Uterus (tissue), 2 donors: ENCODE data around the gene CYCS.

Source experiments
- POLR2A ChIP-seq, 2 donors: fragments of 450-650 bp; IDR thresholded peaks; one replicate each; pipeline ENCODE4 v1.6.1; 2016; ENCODE audit warnings: antibody characterized with exemption in 2 of 2, mild to moderate bottlenecking in 1 of 2, moderate library complexity in 1 of 2
- TF ChIP-seq, protein P1 (sequence below), 4 experiments: fragments of 200-600 bp in 2 of 4; fragments of 450-650 bp in 2 of 4; sonication (generic) in 2 of 4; IDR thresholded peaks; one replicate each; pipeline ENCODE4 v1.5.1; 2016 to 2019; ENCODE audit warnings: antibody characterized with exemption in 4 of 4, mild to moderate bottlenecking in 2 of 4, moderate library complexity in 1 of 4

DNA sequence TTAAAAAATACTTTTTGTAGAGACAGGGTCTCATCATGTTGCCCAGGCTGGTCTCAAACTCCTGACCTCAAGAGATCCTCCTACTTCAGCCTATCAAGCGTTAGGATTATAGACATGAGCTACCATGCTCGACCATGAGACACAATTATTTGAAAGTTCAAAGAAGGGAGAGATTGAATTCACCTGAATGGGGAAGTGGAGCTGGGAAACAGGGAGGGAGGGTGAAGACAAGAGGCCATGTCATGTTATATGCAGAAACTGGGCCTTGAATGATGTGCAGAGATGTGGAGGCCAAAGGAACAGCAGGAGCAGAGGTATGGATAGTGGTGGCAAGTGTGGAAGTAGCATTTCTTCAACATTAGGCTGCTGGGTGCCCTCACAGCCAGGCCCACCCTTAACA, 18.7 kb upstream of the CYCS start:
- TF ChIP-seq POLR2A (IDR thresholded peaks at IDR 0.05): no peak
- TF ChIP-seq, protein P1, sequence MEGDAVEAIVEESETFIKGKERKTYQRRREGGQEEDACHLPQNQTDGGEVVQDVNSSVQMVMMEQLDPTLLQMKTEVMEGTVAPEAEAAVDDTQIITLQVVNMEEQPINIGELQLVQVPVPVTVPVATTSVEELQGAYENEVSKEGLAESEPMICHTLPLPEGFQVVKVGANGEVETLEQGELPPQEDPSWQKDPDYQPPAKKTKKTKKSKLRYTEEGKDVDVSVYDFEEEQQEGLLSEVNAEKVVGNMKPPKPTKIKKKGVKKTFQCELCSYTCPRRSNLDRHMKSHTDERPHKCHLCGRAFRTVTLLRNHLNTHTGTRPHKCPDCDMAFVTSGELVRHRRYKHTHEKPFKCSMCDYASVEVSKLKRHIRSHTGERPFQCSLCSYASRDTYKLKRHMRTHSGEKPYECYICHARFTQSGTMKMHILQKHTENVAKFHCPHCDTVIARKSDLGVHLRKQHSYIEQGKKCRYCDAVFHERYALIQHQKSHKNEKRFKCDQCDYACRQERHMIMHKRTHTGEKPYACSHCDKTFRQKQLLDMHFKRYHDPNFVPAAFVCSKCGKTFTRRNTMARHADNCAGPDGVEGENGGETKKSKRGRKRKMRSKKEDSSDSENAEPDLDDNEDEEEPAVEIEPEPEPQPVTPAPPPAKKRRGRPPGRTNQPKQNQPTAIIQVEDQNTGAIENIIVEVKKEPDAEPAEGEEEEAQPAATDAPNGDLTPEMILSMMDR (IDR thresholded peaks at IDR 0.05): no peak
